Measurements from ENCODE around the gene SMTNL2.
"Not testable (repeated sequence)": the region's sequence is repeated elsewhere in the genome, so short reads cannot be mapped to it uniquely, and the experiment has no call there.

SMTNL2 gene

DNA sequence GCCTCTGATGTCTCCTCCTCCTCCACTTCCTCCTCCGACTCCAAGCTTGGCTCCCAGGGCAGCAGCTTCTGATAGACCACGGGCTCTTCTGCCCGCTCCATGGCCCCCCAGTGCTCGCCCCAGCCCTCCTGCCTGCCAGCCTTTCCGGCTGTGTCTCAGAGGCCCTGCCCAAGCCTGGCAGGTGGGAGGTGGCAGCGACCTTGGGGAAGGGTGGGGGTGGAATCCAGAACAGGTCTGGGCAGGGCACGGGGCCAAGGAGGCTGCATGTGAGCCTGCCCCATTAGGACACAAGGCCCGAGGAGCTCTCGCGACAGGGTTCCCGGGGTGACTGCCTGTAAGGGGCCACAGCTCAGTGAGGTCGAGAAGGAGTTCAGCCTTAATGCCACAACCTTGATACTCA, 23.9 kb upstream of the SMTNL2 start, which contains the start of gene GGT6:
Gene GGT6 (minus strand): TSS at position 157 of the 400 bp plus-strand sequence. CDS start 56 bp downstream, at position 101.
- no peak for DNase-seq (ENCODE audit: low read depth in 3 of 3)

DNA sequence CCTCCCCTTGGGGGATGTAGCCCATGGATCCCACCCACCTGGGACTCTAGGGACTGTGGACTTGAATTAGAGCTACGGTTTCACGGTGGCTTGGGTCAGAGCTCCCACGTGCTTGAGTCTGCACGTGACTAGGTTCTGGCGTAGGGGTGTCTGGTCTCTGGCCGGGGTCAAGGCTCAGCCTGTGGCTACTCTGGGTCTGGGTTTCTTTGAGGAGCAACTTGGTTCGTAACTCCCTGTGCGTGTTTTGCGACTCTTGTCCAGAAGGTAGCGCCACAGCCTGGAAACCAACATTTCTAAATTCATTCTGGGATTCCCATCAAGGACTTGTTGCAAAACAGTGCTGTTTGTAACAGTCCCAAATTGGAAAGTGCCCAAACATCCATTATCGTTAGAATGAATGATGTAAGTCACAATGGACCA, 23.5 kb upstream of the SMTNL2 start:
- DNase-seq (ENCODE audit: low read depth in 3 of 3), result no peak

DNA sequence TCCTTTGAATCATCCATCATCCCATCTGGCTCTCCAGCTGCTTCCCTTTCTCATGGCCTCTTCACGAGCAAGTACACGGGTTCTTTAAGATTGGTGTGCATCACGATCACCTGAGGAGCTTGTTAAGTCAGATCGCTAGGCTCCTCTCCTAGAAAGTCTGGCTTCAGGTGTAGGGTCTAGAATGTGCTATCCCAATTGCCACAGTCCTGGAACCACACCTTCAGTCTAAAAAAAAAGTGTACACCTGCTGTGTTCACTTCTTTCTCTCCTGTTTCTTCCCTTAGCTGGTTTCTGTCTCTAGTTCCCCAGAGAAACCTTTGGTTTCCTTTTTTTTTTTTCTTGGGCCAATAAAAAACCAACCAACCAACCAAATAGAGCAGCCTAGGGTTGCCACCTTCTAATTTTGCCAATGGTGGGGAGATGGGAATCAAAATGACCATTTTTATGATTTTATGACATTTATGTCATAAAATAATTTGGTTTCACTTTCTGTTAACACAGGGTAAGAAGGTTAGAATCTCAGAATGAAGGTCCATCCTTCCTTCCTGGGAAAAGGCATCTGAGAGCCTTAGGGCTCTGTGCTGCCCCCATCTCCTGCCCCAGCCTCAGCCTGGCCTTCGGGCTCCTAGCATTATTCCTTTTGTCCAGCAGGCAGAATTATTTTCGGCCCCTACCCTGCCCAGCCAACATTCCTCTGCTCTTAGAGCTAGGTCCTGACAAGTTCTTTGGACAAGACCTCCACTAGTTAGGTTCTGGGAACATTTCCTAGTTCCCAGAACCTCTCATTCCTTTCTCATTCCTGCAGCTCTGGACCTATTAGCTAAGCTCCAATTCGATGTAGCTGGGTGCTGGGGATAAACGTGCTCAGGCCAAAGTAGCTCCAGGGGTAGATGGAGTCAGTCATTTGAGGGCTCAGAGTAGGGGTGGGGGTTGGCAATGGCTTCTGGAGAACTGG, 22.0 kb upstream of the SMTNL2 start:
- no peak for DNase-seq (ENCODE audit: low read depth in 3 of 3)

DNA sequence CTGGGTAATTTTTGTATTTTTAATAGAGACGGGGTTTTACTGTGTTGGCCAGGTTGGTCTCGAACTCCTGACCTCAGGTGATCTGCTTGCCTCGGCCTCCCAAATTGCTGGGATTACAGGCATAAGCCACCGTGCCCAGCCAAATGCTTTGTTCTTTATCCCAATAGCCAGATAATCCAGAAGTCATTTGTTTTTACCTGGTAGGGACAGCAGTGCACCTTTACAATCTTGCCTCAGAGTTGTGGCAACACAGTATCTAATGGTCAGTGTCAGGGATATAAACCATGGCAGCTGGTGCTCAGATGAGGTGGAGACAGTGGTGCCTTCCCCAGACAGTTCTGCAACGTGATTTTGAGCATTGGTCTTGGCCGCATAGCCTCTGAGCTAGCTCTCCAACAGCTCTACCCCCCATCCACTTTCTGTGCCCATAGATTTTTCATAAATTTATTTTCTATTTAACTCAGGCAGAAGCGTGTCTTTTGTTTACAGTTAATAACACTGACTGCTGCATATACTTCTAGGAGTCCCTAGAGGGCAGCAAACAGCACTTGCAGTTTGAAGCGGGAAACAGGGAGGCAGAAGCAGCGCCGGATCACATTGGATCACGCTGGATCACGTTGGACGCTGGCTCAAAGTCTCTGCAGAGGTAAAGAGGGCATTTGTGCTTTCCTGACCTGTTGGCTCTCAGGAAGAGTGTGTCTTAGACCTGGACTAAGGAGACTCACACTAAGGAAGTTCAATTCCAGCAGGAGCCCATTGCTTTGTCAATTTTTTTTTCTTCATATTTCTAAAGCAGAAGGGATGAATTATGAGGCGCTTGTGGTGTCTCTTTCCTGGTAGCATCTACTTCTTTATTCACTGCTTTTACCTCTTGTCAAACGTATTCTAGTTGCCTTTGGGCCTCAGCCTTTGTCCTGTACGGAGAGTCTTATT, 18.9 kb upstream of the SMTNL2 start:
- peak in 2 of 3 experiments; percentile 13 to 17 for DNase-seq (ENCODE audit: low read depth in 3 of 3)

DNA sequence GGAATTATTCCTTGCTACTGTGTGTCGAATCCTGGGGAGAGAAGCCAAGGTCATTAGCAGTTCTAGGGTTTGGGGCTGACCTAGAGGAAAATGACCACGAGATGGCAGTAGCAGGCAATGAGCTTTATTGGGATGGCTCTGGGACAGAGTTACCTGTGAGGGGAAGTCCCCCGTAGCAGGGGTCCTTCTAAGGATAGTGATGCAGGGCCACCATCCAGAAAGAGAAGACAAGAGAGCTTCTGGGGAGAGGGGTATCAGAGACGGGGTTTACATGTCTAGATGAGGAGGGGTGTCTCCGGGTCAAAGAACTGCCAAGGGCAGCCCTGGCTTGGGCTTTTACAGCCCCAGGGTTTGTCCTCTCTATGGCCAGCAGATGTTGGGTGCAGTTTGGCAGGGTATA, 17.5 kb upstream of the SMTNL2 start:
- peak in 1 of 3 experiments; percentile 21 for DNase-seq (ENCODE audit: low read depth in 3 of 3)

DNA sequence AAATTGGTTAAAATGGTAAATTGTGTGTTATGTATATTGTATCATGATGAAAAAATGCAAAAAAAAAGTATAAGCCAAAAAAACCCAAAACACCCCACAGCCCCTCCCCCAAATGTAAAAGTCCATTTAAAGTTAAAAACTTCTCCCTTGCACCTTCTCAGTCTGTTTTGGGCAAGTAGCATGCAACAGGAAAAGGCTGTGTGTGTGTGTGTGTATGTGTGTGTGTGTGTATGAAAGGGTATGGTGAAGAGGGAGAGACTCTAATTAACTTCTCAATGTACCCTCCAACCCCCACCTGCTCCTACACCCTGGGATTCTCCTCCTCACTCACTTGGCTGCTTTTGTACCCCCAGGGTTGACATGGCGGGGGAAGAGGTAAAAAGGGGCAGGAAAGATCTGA, 14.7 kb upstream of the SMTNL2 start:
- no peak for DNase-seq (ENCODE audit: low read depth in 3 of 3)

DNA sequence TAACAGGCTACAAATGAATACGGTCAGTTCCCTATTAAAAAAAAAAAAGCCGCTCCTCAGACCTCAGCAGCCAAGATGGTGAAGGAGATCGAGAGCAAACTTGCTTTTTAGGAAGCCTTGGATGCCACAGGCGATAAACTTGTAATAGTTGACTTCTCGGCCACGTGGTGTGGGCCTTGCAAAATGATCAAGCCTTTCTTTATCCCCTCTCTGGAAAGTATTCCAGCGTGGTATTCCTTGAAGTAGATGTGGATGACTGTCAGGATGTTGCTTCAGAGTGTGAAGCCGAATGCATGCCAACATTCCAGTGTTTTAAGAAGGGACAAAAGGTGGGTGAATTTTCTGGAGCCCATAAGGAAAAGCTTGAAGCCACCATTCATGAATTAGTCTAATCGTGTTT, 12.2 kb upstream of the SMTNL2 start:
- no peak for DNase-seq (ENCODE audit: low read depth in 3 of 3)

DNA sequence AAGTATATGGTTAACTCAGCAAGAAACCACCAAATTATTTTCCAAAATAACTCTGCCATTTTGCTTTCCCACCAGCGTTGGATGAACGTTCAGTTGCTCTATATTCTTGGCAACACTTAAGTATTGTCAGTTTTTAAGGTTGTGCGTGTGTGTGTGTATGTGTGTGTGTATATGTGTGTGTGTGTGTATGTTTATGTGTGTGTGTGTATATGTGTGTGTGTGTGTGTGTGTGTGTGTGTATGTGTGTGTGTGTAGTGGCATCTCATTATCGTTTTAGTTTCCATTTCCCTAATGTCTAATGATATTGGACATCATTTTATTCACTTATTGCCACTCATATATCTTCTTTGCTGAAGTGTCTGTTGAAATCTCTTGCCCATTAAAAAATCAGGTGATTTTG, 11.2 kb upstream of the SMTNL2 start:
- DNase-seq (ENCODE audit: low read depth in 3 of 3), result no peak

DNA sequence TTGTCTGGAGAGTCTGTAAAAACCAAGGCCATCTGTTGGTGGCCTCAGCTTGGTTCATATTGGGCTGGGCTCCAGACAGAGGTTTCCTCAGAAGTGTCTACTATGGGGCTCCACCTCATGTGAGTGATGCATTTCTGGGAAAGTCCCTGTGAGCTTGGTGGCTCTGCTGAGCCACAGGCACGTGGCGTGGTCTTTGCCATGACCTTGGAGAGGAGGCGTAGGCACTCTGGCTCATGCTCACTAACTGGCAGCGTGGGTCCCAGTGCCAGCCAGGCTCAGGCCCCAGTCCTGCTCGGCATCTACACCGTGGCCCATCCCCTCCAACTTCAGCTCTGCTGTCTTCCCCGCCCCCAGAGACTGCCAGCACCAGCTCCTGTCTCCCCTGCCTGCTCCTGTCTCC, 10.7 kb upstream of the SMTNL2 start:
- DNase-seq (ENCODE audit: low read depth in 3 of 3), result peak; percentile 33 to 52 (median 46)

DNA sequence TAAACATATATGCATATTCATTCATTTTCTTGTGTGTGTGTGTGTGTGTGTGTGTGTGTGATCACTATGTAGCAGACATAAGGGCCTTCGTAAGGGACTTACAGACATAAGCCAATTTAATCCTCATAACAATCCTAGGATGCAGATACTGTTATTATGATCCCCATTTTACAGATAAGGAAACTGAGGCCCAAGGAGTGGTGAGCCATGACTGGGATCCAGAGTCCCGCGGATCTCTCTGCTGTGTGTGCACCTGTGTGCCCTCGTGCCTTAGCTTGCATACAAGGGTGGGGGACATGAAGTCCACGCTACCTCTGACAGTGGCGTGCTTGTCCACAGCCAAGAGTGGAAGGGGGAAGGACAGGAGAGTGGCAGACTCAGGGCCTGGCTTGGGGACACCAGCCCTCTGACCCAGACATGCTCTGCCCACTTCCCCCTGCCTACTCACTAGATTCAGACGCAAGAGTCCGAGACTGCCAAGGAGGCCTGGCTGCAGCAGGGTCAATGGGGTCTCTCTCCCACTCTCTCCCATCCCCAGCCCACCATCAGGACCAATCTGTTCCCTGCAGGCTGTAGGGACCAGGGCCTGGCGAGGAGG, 9.8 kb upstream of the SMTNL2 start:
- DNase-seq (ENCODE audit: low read depth in 3 of 3), result no peak

DNA sequence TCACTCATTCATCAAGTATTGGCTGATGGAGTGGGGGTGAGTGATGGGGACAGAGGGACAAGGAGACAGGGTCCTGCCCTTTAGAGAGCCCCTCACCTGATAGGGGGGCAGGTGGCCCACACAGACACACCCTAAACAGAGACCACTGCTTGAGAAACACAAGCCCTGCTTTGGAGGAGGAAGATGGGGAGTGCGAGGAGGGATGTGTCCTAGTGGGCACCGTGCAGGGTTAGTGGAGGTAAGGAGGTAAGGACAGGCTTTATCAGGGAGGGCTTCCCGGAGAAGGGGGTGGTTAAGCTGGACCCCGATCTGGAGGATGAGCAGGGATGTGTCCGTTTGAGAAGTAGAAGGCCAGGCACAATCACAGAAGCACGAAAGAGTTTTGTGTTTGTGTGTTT, 8.2 kb upstream of the SMTNL2 start:
- DNase-seq (ENCODE audit: low read depth in 3 of 3), result no peak

DNA sequence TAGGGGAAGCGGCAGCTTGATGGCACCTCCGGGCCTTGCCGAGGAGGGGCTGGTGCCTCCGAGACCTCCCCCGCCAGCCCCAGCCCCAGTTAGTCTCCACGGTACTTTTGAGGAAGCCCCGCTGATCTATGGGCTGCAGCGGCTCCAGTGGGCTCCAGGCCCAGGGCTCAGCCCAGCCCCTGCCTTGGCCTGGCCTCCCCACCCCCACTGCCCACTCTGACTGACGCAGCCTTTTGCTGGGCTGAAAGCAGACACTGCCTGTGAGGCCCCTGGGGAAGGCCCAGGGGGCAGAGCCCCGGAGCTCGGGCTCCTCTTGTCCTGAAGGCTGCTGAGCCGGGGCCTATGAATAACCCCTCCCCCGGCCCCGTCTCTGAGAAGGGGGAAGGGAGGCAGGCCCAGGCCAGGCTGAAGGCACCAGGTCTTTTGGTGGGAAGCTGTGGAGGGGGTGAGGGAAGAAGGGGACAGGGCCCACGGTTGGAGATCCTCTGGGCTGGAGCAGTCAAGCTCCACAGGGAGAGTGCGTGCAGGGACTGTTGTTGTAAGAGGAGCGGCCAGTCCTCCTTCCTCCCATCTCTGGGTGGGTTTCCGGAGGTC, 7.5 kb upstream of the SMTNL2 start:
- no peak for DNase-seq (ENCODE audit: low read depth in 3 of 3)

DNA sequence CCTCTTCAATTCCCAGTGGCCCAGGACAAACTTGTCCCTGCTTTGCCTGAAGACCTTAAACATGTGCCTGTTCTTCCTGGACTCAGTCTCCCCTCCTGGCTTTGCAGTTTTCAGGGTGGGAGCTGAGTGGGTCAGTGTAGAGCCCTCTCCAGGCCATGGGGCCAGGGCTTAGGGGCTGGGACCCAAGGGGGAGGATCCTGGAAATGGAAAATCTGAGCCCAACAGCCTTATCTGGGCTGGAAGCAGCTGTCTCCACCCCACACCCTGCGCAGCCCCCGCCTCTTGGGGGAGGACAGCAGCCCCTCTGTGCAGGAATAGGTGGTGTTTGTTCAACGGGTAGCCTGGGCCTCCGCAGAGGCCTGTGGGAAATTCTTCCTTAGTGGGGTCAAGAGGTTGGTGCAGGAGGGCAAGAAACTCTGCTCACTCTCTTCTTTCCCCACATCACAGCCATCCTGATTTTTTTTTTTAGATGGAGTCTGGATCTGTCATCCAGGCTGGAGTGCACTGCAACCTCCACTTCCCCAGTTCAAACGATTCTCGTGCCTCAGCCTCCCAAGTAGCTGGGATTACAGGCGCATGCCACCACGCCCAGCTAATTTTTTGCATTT, 6.8 kb upstream of the SMTNL2 start:
- no peak for DNase-seq (ENCODE audit: low read depth in 3 of 3)

DNA sequence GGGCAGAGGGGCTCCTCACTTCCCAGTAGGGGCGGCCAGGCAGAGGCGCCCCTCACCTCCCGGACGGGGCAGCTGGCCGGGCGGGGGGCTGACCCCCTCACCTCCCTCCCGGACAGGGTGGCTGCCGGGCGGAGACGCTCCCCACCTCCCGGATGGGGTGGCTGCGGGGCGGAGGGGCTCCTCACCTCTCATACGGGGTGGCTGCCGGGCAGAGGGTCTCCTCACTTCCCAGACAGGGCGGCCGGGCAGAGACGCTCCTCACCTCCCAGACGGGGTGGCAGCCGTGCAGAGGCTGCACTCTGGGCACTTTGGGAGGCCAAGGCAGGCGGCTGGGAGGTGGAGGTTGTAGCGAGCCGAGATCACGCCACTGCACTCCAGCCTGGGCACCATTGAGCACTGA, 6.0 kb upstream of the SMTNL2 start:
- DNase-seq (ENCODE audit: low read depth in 3 of 3), result not testable (repeated sequence)

DNA sequence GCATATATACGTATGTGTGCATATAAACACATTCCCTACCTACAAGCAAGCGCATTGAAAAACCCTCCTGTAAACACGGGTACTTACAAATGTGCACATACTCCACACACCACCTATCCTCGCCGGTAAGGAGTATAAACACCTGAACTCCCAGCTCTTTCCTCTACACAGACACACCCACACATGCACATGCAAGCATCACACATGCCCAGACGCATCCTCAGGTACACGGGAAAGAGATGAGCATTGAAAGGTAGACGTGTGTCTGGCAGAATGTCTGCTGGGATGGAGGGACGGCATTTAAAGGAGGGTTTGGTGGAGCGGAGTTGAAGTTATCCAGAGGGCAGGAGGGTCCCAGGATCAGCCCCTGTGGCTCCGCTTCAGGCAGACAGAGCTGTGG, 4.7 kb upstream of the SMTNL2 start:
- DNase-seq (ENCODE audit: low read depth in 3 of 3), result no peak

DNA sequence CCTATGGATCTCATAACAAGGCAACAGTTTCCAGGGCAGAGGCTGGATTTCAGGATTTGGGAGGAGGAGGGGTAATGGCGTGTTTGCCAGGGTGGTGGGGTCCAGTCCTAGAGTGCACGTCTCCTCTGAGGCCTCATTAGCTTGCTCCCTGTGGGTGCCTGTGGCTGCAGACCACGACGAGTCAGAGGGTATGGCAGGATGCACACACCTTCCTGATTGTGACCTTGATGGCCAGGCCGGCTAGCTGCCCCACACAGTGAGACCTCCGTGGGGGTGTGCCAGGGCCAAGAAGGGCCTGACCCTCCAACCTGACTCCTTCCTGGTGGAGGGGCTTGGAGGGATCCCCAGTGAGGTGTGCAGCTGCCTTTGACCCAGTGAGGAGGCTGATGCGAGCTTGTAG, 4.0 kb upstream of the SMTNL2 start:
- no peak for DNase-seq (ENCODE audit: low read depth in 3 of 3)

DNA sequence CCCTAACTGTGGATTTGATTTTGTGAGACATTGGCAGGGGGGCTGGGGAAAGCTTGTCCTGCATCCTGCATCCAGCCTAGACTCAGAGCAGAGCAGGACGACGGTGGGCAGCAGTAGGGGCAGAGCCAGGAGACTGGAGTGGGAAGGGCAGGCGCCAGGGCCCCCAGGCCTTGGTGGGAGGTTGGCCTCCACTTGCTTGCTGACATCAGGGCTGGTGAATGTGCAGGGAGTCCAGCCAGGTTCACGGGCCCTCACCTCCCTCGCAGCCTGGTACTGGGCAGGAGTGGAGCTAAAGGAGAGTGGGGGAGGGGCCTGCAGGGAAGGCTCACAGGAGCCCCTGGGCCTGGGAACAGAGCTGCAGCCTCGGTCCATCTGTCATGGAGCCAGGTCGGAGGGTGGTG, 2.2 kb upstream of the SMTNL2 start:
- DNase-seq (ENCODE audit: low read depth in 3 of 3), result no peak

DNA sequence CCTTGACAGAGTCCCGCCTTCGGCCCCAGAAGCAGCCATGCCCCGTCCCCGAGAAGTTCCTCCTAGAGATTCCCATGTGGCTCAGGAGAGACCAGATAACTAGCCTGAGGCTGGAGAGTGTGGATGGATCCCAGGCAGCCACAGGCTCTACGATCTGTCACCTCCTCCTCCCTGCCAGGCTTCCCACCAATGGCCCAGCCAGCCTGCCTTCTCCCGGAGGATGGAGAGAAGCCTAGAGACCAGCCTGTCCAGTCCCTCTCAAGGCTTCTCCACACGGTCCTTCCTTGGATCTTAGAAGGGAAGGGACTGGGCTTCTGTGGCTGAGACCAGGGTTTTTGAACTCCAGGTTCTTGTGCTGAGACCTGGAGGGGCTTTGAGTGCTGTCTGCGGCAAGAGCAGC, 1.6 kb upstream of the SMTNL2 start:
- DNase-seq (ENCODE audit: low read depth in 3 of 3), result no peak

DNA sequence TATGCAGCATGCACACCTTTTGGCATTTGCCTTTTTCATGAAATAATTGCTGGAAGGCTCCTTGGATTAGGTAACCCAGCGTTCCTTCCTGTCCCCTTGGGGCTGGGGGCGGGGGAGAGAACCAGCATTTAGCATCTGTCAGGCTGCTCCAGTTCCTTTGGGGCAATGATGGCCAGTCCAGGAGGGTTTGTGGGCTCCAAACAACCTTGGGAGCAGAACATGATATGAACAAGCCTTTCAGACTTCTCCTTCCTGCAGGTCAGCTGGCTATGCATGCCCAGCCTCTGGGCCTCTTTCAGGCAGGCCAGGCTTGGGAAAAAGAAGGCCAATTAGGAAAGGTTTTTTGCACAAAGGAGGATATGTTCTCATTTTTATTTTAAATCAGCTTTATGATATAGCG, 1.1 kb upstream of the SMTNL2 start:
- no peak for DNase-seq (ENCODE audit: low read depth in 3 of 3)

DNA sequence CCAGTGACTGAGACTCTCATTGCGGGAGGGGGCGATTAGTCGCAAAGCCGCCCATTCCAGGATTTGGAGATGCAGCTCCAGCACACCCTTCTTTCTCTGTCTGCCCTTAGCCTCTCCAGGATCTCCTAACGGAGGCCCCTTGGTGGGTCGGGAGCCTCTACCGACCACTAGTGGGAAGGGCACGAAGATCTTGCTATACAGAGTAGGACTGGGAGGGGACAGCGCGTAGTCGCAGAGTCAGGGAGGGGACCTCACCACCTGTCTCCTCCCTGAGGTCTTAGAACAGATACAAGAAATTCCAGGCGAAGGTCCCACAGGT, 588 bp upstream of the SMTNL2 start:
- DNase-seq (ENCODE audit: low read depth in 3 of 3), result no peak

DNA sequence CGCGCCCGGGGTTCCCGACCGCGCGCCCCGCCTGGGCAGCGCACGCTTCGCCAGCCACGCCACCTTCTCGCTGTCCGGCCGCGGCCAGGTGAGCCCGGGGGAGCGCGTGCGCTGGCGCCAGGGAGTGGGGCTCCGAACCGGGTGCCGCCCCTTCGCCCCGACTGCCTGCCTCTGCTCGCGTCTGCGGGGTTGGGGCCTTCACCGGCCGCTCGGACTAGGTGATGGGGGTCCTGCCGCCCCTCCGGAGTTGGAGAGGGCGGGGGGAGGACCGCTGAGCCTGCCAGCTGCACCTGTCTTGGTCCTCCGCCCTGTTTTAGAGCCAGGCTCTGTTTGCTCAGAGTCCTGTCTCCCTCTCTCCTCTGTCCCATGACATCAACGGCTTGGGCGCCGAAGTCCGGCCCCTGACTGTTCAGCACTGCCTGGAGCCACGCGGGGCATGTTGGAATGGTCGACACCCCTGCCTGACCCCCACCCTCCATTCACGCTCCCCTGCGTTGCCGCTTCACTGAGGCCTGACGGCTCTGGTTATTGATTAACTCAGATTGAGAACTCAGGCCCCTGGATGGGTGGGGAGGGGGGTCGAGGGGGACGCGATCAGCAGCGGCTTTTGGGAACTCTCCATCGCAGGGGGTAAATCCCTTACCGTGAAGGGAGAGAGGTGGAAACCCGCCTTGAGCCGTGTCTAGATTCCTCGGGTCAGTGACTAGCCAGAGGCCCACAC, 748 bp downstream of the SMTNL2 start:
- DNase-seq (ENCODE audit: low read depth in 3 of 3), result no peak

Data from stimulated activated CD4-positive, alpha-beta T cell treated with anti-CD3 and anti-CD28 coated beads, TNF-alpha, amount 100 ng/mL, for 4 hours (primary cell).